ENCODE data around the gene GM2A. TPM values are rescaled to one million over a fixed set of nuclear protein-coding genes. Genes with fewer than 3 reads are reported as not detected.

The GM2A gene
- total and polyA plus RNA-seq, 4 donors: 31.3 to 78.7 (median 38.1) TPM

DNA sequence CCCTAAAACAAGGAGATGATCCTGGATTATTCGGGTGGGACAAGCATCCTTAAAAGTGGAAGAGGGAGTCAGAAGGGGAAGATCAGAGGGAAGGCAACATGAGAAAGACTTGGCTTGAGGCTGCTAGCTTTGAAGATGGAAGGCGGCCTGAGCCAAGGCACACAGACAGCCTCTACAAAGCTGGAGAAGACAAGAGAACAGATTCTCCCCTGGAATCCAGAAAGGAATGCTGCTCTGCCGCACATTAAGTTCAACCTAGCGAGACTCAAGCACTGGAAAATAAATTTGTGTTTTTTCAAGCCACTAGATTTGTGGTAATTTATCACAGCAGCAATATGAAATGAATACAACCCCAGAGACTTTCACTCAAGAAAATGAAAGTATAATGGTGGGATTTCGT lies 32.7 kb downstream of the GM2A start:
- 74 to 82% methylated on average over 5 of the region's 5 CpGs for WGBS, 2 donors
- Histone ChIP-seq H3K27me3 (ENCODE audit: control insufficient read depth in 3 of 3, insufficient read depth in 3 of 3, low read length in 2 of 3) (no peaks in the 10 kb centered on the region), H3K9me3 (ENCODE audit: control insufficient read depth in 4 of 4, insufficient read depth in 3 of 4, low read length in 3 of 4) (peaks cover 0 to 4% (median 0%) of the 10 kb centered on the region in 4 donors), H3K4me1 (ENCODE audit: control insufficient read depth in 5 of 5, insufficient read depth in 5 of 5, low read length in 5 of 5) (no peaks in the 10 kb centered on the region), H3K9ac (ENCODE audit: insufficient read depth in 1 of 2, low read length in 2 of 2) (no peak overlapping the region), H3K36me3 (ENCODE audit: control insufficient read depth in 4 of 4, insufficient read depth in 4 of 4, low read length in 4 of 4) (no peaks in the 10 kb centered on the region), H3K4me3 (no peak overlapping the region), H3K27ac (ENCODE audit: low read depth in 1 of 2, low read length in 1 of 2) (no peak overlapping the region)
- DNase-seq (no peak), ATAC-seq (ENCODE audit: insufficient read depth, low FRiP score) (no peak)
- TF ChIP-seq, protein P1, sequence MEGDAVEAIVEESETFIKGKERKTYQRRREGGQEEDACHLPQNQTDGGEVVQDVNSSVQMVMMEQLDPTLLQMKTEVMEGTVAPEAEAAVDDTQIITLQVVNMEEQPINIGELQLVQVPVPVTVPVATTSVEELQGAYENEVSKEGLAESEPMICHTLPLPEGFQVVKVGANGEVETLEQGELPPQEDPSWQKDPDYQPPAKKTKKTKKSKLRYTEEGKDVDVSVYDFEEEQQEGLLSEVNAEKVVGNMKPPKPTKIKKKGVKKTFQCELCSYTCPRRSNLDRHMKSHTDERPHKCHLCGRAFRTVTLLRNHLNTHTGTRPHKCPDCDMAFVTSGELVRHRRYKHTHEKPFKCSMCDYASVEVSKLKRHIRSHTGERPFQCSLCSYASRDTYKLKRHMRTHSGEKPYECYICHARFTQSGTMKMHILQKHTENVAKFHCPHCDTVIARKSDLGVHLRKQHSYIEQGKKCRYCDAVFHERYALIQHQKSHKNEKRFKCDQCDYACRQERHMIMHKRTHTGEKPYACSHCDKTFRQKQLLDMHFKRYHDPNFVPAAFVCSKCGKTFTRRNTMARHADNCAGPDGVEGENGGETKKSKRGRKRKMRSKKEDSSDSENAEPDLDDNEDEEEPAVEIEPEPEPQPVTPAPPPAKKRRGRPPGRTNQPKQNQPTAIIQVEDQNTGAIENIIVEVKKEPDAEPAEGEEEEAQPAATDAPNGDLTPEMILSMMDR (IDR thresholded peaks at IDR 0.05; ENCODE audit: control extremely low read depth, extremely low read depth): no peak

GRCh38 chr5:151286246-151286645 lies 33.3 kb downstream of the GM2A start:
- no peak overlapping the region for H3K4me3 ChIP-seq
- H3K27ac ChIP-seq (ENCODE audit: low read depth in 1 of 2, low read length in 1 of 2): no peak overlapping the region
- no peaks in the 10 kb centered on the region for H3K27me3 ChIP-seq (ENCODE audit: control insufficient read depth in 3 of 3, insufficient read depth in 3 of 3, low read length in 2 of 3)
- H3K9ac ChIP-seq (ENCODE audit: insufficient read depth in 1 of 2, low read length in 2 of 2): no peak overlapping the region
- no peaks in the 10 kb centered on the region for H3K4me1 ChIP-seq (ENCODE audit: control insufficient read depth in 5 of 5, insufficient read depth in 5 of 5, low read length in 5 of 5)
- no peaks in the 10 kb centered on the region for H3K36me3 ChIP-seq (ENCODE audit: control insufficient read depth in 4 of 4, insufficient read depth in 4 of 4, low read length in 4 of 4)
- H3K9me3 ChIP-seq (ENCODE audit: control insufficient read depth in 4 of 4, insufficient read depth in 3 of 4, low read length in 3 of 4): peaks cover 0 to 2% (median 0%) of the 10 kb centered on the region in 4 donors
- 85 to 92% methylated on average over 1 of the region's 1 CpG for WGBS, 2 donors
- DNase-seq: no peak
- TF ChIP-seq, protein P1 (IDR thresholded peaks at IDR 0.05; ENCODE audit: control extremely low read depth, extremely low read depth): no peak
- ATAC-seq (ENCODE audit: insufficient read depth, low FRiP score): no peak

- no peak for ATAC-seq (ENCODE audit: insufficient read depth, low FRiP score)
- 46 to 59% methylated on average over 2 of the region's 2 CpGs for WGBS, 2 donors
These were observed 35.2 kb downstream of the GM2A start for GRCh38 chr5:151288180-151288579.

More at GRCh38 chr5:151288180-151288579, 35.2 kb downstream of the GM2A start:
- DNase-seq: no peak
- TF ChIP-seq, protein P1 (IDR thresholded peaks at IDR 0.05; ENCODE audit: control extremely low read depth, extremely low read depth): no peak
- Histone ChIP-seq H3K27me3 (ENCODE audit: control insufficient read depth in 3 of 3, insufficient read depth in 3 of 3, low read length in 2 of 3) (no peaks in the 10 kb centered on the region), H3K27ac (ENCODE audit: low read depth in 1 of 2, low read length in 1 of 2) (no peak overlapping the region), H3K9ac (ENCODE audit: insufficient read depth in 1 of 2, low read length in 2 of 2) (no peak overlapping the region), H3K9me3 (ENCODE audit: control insufficient read depth in 4 of 4, insufficient read depth in 3 of 4, low read length in 3 of 4) (peaks cover 0 to 2% (median 0%) of the 10 kb centered on the region in 4 donors), H3K4me3 (no peak overlapping the region), H3K36me3 (ENCODE audit: control insufficient read depth in 4 of 4, insufficient read depth in 4 of 4, low read length in 4 of 4) (no peaks in the 10 kb centered on the region), H3K4me1 (ENCODE audit: control insufficient read depth in 5 of 5, insufficient read depth in 5 of 5, low read length in 5 of 5) (no peaks in the 10 kb centered on the region)

Data from lung (tissue), 12 donors.